HG02870 (cell line): Measurements from ENCODE around the gene PADI3.

Source experiments
- ATAC-seq: cut with Tn5 transposase; IDR thresholded peaks from one replicate; pipeline ENCODE4 v1.9.1; 2021; ENCODE audit warnings: mild to moderate bottlenecking, moderate library complexity; ENCODE audit not compliant: unreplicated experiment

The PADI3 gene

GRCh38 chr1:17295292-17295691 lies 46.4 kb downstream of the PADI3 start:
- no peak for ATAC-seq

DNA sequence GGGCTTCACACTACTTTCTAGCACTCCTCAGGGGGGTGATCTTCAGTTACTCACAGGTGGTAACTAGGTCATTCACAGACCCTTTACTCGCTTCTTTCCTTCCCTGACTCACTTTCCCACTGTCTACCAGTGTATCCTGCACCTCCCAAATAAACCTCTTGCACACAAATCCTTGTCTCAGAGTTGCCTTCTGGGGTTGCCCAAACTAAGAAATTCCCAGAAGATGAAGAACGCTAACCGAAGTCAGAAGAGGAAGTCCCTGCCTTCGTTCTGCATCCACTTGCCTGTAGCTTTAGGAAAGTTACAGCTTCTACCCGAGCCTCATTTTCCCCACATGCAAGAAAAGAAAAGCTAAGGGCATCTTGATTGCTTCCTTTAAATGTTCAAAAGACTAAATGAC lies 47.2 kb downstream of the PADI3 start:
- ATAC-seq, result no peak

DNA sequence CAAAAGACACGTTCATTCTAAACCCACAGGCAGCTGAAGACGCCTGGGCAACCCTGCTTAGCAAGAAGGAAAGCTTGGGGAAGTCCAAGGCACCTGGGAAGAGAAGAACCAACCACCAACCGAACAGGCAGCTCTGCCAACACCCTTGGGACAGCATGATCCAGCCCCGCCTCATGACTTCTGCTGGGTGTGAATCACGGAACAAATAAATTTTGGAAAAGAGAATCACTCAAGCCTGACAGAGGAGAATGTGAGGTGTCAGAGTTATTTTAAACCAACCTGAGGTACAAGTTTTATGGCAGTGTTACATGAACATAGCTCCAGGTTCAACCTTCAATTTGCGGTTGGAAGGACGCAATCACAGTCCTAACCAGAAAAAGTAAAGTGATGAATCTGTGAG lies 49.1 kb downstream of the PADI3 start:
- ATAC-seq, result no peak

DNA sequence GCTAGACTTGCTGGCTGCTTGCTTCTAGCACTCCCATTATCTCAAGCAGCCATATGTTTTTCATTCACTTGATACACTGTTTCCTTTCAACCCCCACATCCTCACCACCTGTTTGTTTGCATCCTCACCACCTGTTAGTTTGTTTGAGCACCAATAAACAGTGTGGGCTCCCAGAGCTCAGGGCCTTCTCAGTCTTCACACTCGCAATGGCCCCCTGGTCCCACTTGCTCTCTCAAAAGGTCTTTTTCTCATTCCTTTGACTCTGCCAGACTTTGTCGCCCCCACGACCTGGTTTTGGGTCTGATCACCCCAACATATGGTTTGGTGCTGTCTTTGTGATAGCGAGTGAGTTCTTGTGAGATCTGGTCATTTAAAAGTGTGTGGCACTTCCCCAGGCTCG lies 52.9 kb downstream of the PADI3 start:
- ATAC-seq, result no peak

DNA sequence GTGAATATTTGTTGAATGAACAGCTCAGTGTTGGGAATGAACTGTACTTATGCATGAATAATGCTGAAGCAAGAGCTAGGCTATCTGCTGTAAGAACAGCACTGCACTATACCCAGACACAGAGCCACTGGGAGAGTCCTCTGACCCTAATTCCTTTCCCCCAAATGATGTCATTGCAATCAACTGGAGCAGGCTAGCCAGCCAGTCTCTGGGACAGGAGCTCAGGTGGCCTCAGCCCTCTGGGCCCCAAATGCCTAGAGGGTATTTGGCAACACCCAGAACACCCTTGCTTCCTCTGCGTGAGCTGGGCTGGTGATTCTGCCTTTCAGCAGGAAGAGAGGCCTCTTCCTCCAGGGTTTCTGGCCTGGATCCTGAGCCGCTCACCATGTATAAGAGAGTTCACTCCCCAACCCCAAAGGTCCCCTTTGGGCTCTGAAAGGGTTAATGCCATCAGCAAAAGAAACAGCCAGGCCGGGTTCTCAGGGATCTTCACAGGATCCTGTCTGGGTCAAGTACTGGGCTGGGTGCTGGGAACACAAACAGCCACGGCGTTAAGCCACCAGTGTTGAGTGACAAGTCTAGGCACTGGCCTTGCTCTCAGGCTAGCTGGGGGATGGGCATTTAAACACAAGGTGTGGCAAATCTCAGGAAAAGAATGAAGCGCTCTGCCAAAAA lies 55.4 kb downstream of the PADI3 start:
- no peak for ATAC-seq

DNA sequence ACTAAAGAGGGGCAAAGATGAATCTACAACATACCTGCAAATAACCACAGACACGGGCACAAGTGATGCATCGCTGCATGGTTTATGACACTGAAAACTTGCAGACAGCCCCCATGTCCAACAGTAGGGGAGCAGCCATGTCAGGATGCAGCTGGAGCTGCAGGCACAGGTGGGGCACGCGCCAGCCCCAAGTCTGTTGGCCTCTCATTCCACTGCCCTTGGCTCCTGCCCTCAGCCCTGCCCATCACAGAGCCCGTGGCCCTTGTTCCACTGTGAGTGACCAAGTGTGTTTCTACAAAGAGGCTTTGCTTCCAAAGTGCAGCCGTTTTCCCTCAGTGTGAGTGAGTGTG lies 55.9 kb downstream of the PADI3 start:
- no peak for ATAC-seq

GRCh38 chr1:17305576-17306095 lies 56.7 kb downstream of the PADI3 start:
- no peak for ATAC-seq

GRCh38 chr1:17306407-17306806 lies 57.5 kb downstream of the PADI3 start:
- no peak for ATAC-seq

GRCh38 chr1:17306921-17307320 lies 58.0 kb downstream of the PADI3 start:
- no peak for ATAC-seq

GRCh38 chr1:17307329-17307728 lies 58.4 kb downstream of the PADI3 start:
- ATAC-seq, result no peak

GRCh38 chr1:17307946-17308345 lies 59.0 kb downstream of the PADI3 start, which contains the start of gene PADI4:
TSS of gene PADI4 (plus strand) at chr1:17308197. CDS start at chr1:17308223, 26 bp downstream.
- ATAC-seq, result no peak

DNA sequence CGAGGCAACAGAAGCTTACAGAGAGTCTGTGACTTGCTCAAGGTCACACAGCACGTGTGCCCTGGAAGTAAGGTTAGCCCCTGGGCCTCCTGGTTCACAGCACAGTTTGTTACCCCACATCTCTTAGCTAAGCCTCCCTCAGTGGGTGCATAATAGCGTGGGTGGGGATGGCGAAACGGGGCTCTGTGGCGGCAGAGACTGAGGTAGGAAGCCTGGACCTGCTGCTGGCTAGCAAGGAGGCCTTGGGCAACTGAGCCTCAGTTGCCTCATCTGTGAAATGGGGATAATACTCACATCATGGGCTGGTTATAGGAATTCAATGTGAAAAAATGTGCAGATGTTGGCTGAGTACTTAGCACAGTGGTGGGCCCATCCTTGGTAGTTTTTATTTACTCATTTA lies 59.7 kb downstream of the PADI3 start:
- no peak for ATAC-seq

- no peak for ATAC-seq
Observed at GRCh38 chr1:17309426-17310067, 60.6 kb downstream of the PADI3 start.

GRCh38 chr1:17310068-17310640 lies 61.3 kb downstream of the PADI3 start:
- ATAC-seq, result no peak

- ATAC-seq, result no peak
Observed at GRCh38 chr1:17313530-17314309, 64.8 kb downstream of the PADI3 start.

DNA sequence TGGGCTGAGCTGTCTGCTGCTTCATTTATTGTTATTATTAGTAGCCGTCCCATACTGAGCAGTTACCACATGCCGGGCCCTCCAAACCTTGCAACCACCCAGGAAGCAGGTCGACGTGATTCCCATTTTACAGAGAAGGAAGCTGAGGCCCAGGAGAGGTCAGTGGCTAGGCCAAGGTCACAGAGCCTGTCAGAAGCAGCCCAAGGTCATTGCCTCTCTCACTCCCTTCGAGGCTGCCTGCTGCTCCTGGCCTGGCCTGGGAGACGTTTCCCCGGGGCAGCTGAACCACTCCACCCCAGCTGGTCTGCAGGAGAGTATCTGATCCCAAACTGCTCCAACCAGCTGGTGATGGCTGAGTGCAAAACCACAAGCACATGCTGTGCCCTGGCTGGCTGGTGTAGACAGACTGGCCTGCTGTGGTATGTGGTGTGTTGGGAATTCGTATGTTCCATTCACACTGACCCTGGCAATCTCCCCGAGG lies 65.6 kb downstream of the PADI3 start:
- no peak for ATAC-seq

DNA sequence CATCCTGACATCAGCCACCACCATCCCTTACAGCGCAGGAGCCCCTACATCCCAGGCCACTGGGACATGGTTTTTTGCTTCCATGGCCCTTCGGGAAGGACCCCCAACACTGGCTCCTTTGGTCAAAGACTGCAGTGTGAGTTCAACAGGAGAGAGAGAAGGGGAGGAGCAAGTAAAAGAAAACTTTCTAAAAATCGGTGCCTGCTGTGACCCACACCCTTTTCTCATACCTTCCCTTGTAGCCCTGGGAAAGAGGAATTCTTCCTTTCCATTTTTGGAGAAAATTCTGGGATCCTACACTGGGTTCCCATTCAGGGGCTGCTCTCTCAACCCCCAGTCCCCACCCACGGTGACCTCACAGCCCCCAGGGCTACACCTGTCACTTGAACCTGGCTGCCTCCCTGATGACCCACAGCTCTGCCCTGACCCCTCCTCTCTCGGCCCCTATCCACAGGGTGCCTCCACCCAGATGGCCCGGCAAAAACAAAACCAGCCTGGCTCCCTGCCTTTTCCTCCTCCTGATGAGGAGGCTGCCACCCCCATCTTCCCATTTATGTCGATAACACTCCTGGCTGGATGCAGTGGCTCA lies 66.7 kb downstream of the PADI3 start:
- no peak for ATAC-seq

DNA sequence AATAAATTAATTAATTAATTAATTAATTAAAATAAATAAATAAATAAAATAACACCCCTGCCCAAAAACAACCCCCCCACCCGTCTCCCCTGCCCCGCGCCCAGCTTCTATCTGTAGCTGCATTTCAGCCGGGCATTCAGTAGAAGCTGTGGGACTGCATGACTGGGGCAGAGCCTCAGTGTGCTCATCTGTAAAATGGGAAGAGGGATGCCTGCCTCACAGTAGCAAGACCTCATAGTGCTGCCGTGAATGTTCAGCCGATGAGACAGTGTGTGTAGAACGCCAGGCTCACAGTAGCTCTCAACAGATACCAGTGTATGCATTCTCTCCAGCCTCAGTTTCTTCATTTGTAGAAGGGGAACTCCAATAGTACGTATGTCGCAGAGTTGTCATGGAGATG lies 67.8 kb downstream of the PADI3 start:
- no peak for ATAC-seq

DNA sequence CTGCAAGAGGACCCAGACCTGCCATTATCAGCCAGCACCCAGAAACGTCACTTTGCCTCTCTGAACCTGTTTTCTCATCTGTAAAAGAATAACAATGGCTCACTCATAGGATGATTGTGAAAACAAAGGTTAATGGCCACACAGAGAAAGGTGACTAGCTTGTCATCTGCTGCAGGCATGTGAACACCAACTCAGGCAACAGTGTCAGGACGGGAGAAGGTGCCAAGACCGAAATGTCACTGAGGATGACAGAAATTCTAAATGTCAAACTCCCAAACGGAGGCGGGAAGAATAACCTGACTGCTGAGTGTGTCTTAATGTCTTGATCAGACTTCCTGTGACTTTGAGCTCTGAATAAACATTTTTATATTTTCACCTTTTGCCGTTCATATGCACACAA lies 69.4 kb downstream of the PADI3 start:
- no peak for ATAC-seq

DNA sequence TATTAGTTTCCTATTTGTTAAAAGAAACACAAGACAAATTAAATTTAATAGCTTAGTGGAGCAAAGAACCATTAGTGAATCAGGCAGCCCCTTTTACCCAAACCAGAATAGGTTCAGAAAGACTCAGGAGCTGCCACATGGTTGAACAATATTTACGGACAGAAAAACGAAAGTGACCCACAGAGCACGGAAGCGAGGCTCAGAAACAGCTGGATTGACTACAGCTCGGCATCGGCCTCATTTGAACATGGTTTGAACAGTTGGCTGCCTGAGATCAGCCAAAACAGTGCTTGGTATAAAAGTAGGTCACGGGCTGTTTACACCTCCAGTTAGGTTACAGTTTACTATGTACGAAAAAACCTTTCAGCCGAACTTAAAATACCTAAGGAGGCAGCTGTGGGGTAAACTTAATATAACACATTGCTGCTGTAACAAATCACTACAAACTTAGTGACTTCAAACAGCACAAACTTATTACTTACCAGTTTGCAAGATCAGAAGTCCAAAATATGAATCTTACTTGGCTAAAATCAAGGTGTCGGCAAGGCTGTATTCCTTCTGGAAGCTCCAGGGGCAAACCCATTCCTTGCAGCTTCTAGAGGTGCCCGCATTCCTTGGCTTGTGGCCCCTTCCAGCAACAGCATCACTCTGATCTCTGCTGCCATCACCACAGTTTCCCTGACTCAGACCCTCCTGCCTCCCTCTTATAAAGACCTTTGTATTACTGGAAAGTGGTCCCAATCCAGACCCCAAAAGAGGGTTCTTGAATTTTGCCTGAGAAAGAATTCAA lies 70.9 kb downstream of the PADI3 start:
- no peak for ATAC-seq
